SK-N-MC (cell line): Measurements from ENCODE around the gene TTC7B.

Experiments
- DNase-seq: peaks from one replicate; pipeline ENCODE4 v3.0.0-alpha.2; 2011; ENCODE audit warnings: low read depth, low spot score
- H3K27ac ChIP-seq: fragments of 200-600 bp; sonication (generic); 2 replicates; pipeline ENCODE4 v1.5.1; 2016; ENCODE audit warnings: mixed run types
- H3K36me3 ChIP-seq: fragments of 200-600 bp; sonication (generic); 2 replicates; pipeline ENCODE4 v1.6.1; 2017; ENCODE audit warnings: antibody characterized with exemption, low read length, mixed read lengths; ENCODE audit not compliant: insufficient read depth
- H3K4me3 ChIP-seq: fragments of 200-600 bp; sonication (generic); 2 replicates; pipeline ENCODE4 v1.5.1; 2016
- H3K9ac ChIP-seq: fragments of 200-600 bp; sonication (generic); 2 replicates; pipeline ENCODE4 v1.8.0; 2017; ENCODE audit warnings: mixed run types, mixed read lengths; ENCODE audit not compliant: insufficient read length
- H3K9me3 ChIP-seq: fragments of 200-600 bp; sonication (generic); 2 replicates; pipeline ENCODE4 v1.6.1; 2017; ENCODE audit warnings: low read depth, mild to moderate bottlenecking, antibody characterized with exemption, low read length, moderate library complexity, mixed read lengths
- EZH2 ChIP-seq: fragments of 200-600 bp; sonication (generic); IDR thresholded peaks from one replicate; pipeline ENCODE4 v1.6.1; 2017; ENCODE audit warnings: antibody characterized with exemption
- FOXP2 ChIP-seq: optimal IDR thresholded peaks from 2 replicates; pipeline ENCODE3; 2011; ENCODE audit warnings: mild to moderate bottlenecking, moderate library complexity; ENCODE audit not compliant: insufficient read depth; ENCODE audit errors: extremely low read length, control extremely low read depth
- POLR2AphosphoS5 ChIP-seq: IDR thresholded peaks from 2 replicates; pipeline ENCODE4 v1.6.1; 2012; ENCODE audit warnings: mild to moderate bottlenecking, low read depth, low read length, borderline replicate concordance

Gene TTC7B

GRCh38 chr14:90696720-90697119, 119.5 kb downstream of the TTC7B start:
- Histone ChIP-seq H3K4me3 (no peak overlapping the region), H3K27ac (no peak overlapping the region), H3K9me3 (no peaks in the 10 kb centered on the region), H3K36me3 (no peaks in the 10 kb centered on the region), H3K9ac (no peak overlapping the region)
- DNase-seq = no peak
- TF ChIP-seq FOXP2 (no peak), EZH2 (no peak), POLR2AphosphoS5 (no peak)

- Histone ChIP-seq H3K9me3 (no peaks in the 10 kb centered on the region), H3K27ac (no peak overlapping the region), H3K4me3 (no peak overlapping the region), H3K9ac (no peak overlapping the region), H3K36me3 (no peaks in the 10 kb centered on the region)
- TF ChIP-seq FOXP2 (no peak), POLR2AphosphoS5 (no peak), EZH2 (no peak)
- no peak for DNase-seq
Measured at GRCh38 chr14:90695997-90696660, 120.1 kb downstream of the TTC7B start.

GRCh38 chr14:90693413-90693812, 122.8 kb downstream of the TTC7B start:
- no peak overlapping the region for H3K4me3 ChIP-seq
- TF ChIP-seq POLR2AphosphoS5 (no peak), FOXP2 (no peak), EZH2 (no peak)
- H3K9me3 ChIP-seq = no peaks in the 10 kb centered on the region
- no peak for DNase-seq
- H3K27ac ChIP-seq = no peak overlapping the region
- H3K36me3 ChIP-seq = no peaks in the 10 kb centered on the region
- H3K9ac ChIP-seq = no peak overlapping the region

- Histone ChIP-seq H3K9me3 (no peaks in the 10 kb centered on the region), H3K9ac (no peak overlapping the region), H3K4me3 (no peak overlapping the region), H3K27ac (no peak overlapping the region), H3K36me3 (no peaks in the 10 kb centered on the region)
- no peak for DNase-seq
- TF ChIP-seq EZH2 = no peak
- no peak for TF ChIP-seq FOXP2
- TF ChIP-seq POLR2AphosphoS5 = no peak
Measured at GRCh38 chr14:90692826-90693225, 123.4 kb downstream of the TTC7B start.

GRCh38 chr14:90692061-90692460, 124.2 kb downstream of the TTC7B start:
- Histone ChIP-seq H3K27ac (no peak overlapping the region), H3K9me3 (no peaks in the 10 kb centered on the region)
- DNase-seq = no peak

GRCh38 chr14:90691627-90692026, 124.6 kb downstream of the TTC7B start:
- no peak for DNase-seq
- H3K27ac ChIP-seq = no peak overlapping the region
- H3K9ac ChIP-seq = no peak overlapping the region
- TF ChIP-seq FOXP2 = no peak
- TF ChIP-seq EZH2 = no peak
- TF ChIP-seq POLR2AphosphoS5 = no peak
- no peak overlapping the region for H3K4me3 ChIP-seq
- H3K36me3 ChIP-seq = no peaks in the 10 kb centered on the region
- H3K9me3 ChIP-seq = no peaks in the 10 kb centered on the region

More at GRCh38 chr14:90692061-90692460, 124.2 kb downstream of the TTC7B start:
- Histone ChIP-seq H3K36me3 (no peaks in the 10 kb centered on the region), H3K4me3 (no peak overlapping the region), H3K9ac (no peak overlapping the region)
- TF ChIP-seq POLR2AphosphoS5 (no peak), FOXP2 (no peak), EZH2 (no peak)

GRCh38 chr14:90687680-90688079, 128.6 kb downstream of the TTC7B start:
- no peak for DNase-seq
- no peak overlapping the region for H3K9ac ChIP-seq
- TF ChIP-seq EZH2 (no peak), POLR2AphosphoS5 (no peak), FOXP2 (no peak)
- H3K4me3 ChIP-seq = no peak overlapping the region
- no peak overlapping the region for H3K27ac ChIP-seq
- H3K36me3 ChIP-seq = no peaks in the 10 kb centered on the region
- H3K9me3 ChIP-seq = no peaks in the 10 kb centered on the region

GRCh38 chr14:90682615-90683014, 133.6 kb downstream of the TTC7B start:
- no peak overlapping the region for H3K27ac ChIP-seq
- TF ChIP-seq EZH2 (no peak), FOXP2 (no peak), POLR2AphosphoS5 (no peak)
- H3K9me3 ChIP-seq = no peaks in the 10 kb centered on the region
- H3K4me3 ChIP-seq = no peak overlapping the region
- H3K9ac ChIP-seq = no peak overlapping the region
- no peaks in the 10 kb centered on the region for H3K36me3 ChIP-seq
- DNase-seq = no peak

GRCh38 chr14:90681929-90682328, 134.3 kb downstream of the TTC7B start:
- Histone ChIP-seq H3K9ac (no peak overlapping the region), H3K27ac (no peak overlapping the region), H3K36me3 (no peaks in the 10 kb centered on the region), H3K9me3 (no peaks in the 10 kb centered on the region), H3K4me3 (no peak overlapping the region)
- TF ChIP-seq EZH2 (no peak), POLR2AphosphoS5 (no peak), FOXP2 (no peak)
- DNase-seq = no peak
